Panc1 (cell line): ENCODE results near the gene RNF208.

Source experiments
- CTCF ChIP-seq: fragments of 450-650 bp; IDR thresholded peaks from 2 replicates; pipeline ENCODE4 v1.5.1; 2017; ENCODE audit warnings: mild to moderate bottlenecking
- POLR2AphosphoS5 ChIP-seq: IDR thresholded peaks from 2 replicates; pipeline ENCODE4 v1.6.1; 2012; ENCODE audit warnings: mild to moderate bottlenecking, low read depth, low read length, moderate library complexity
- TCF7L2 ChIP-seq: IDR thresholded peaks from 2 replicates; pipeline ENCODE4 v1.6.1; 2011; ENCODE audit warnings: mild to moderate bottlenecking, low read depth, low read length, inconsistent platforms
- TF ChIP-seq, protein P1 (sequence below), 2 experiments: IDR thresholded peaks; 2 replicates each; pipeline ENCODE4 v1.6.1; 2011 to 2012; ENCODE audit warnings: low read depth in 2 of 2, control low read depth in 1 of 2, low read length in 1 of 2, mild to moderate bottlenecking in 1 of 2, moderate library complexity in 1 of 2; ENCODE audit not compliant: insufficient read depth in 1 of 2

- TF ChIP-seq POLR2AphosphoS5 (no peak), CTCF (no peak), TCF7L2 (no peak)
- TF ChIP-seq, protein P1, sequence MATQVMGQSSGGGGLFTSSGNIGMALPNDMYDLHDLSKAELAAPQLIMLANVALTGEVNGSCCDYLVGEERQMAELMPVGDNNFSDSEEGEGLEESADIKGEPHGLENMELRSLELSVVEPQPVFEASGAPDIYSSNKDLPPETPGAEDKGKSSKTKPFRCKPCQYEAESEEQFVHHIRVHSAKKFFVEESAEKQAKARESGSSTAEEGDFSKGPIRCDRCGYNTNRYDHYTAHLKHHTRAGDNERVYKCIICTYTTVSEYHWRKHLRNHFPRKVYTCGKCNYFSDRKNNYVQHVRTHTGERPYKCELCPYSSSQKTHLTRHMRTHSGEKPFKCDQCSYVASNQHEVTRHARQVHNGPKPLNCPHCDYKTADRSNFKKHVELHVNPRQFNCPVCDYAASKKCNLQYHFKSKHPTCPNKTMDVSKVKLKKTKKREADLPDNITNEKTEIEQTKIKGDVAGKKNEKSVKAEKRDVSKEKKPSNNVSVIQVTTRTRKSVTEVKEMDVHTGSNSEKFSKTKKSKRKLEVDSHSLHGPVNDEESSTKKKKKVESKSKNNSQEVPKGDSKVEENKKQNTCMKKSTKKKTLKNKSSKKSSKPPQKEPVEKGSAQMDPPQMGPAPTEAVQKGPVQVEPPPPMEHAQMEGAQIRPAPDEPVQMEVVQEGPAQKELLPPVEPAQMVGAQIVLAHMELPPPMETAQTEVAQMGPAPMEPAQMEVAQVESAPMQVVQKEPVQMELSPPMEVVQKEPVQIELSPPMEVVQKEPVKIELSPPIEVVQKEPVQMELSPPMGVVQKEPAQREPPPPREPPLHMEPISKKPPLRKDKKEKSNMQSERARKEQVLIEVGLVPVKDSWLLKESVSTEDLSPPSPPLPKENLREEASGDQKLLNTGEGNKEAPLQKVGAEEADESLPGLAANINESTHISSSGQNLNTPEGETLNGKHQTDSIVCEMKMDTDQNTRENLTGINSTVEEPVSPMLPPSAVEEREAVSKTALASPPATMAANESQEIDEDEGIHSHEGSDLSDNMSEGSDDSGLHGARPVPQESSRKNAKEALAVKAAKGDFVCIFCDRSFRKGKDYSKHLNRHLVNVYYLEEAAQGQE (IDR thresholded peaks at IDR 0.05; ENCODE audit: insufficient read depth in 1 of 2, low read depth in 2 of 2, low read length in 1 of 2), result no peak
These were observed 29.6 kb upstream of the RNF208 start for GRCh38 chr9:137251490-137252268.
